Nephron progenitor cell (in vitro differentiated cells): Measurements from ENCODE around the gene USP20.
"Not testable (repeated sequence)": the region's sequence is repeated elsewhere in the genome, so short reads cannot be mapped to it uniquely, and the experiment has no call there.

Source experiments
- DNase-seq: peaks from one replicate; pipeline ENCODE4 v3.0.0; 2021
- H3K27ac Mint-ChIP-seq: 2 replicates; pipeline ENCODE4 v1.8.0; 2021; ENCODE audit warnings: mild to moderate bottlenecking, moderate library complexity, mixed read lengths
- H3K27me3 Mint-ChIP-seq: 2 replicates; pipeline ENCODE4 v1.8.0; 2021; ENCODE audit warnings: mild to moderate bottlenecking, low read depth, mixed read lengths; ENCODE audit not compliant: poor library complexity
- H3K36me3 Mint-ChIP-seq: 2 replicates; pipeline ENCODE4 v1.8.0; 2021; ENCODE audit warnings: low read depth, mixed read lengths
- H3K4me1 Mint-ChIP-seq: 2 replicates; pipeline ENCODE4 v1.8.0; 2021; ENCODE audit warnings: mixed read lengths
- H3K4me3 Mint-ChIP-seq: 2 replicates; pipeline ENCODE4 v1.8.0; 2021; ENCODE audit warnings: mild to moderate bottlenecking, moderate library complexity, mixed read lengths
- H3K9me3 Mint-ChIP-seq: 2 replicates; pipeline ENCODE4 v1.8.0; 2021; ENCODE audit warnings: mild to moderate bottlenecking, moderate library complexity, mixed read lengths
- CTCF ChIP-seq: fragments of 200-600 bp; sonication (generic); IDR thresholded peaks from 2 replicates; pipeline ENCODE4 v1.5.0; 2021; ENCODE audit warnings: antibody characterized with exemption

Gene USP20

GRCh38 chr9:129888293-129889121 lies 53.2 kb downstream of the USP20 start:
- TF ChIP-seq CTCF: no peak
- no peak overlapping the region for H3K4me3 Mint-ChIP-seq
- H3K27ac Mint-ChIP-seq: no peak overlapping the region
- no peaks in the 10 kb centered on the region for H3K9me3 Mint-ChIP-seq
- DNase-seq: no peak
- peaks cover 18% of the 10 kb centered on the region for H3K27me3 Mint-ChIP-seq
- peaks cover 29% of the 10 kb centered on the region for H3K36me3 Mint-ChIP-seq
- peaks cover 78% of the 10 kb centered on the region for H3K4me1 Mint-ChIP-seq

GRCh38 chr9:129889122-129889940 lies 54.1 kb downstream of the USP20 start:
- Mint-ChIP-seq H3K4me3 (peak overlapping the region; percentile 52), H3K4me1 (peaks cover 72% of the 10 kb centered on the region), H3K27me3 (peaks cover 18% of the 10 kb centered on the region)

GRCh38 chr9:129889941-129890717 lies 54.9 kb downstream of the USP20 start:
- DNase-seq: no peak
- TF ChIP-seq CTCF: no peak
- Mint-ChIP-seq H3K27ac (no peak overlapping the region), H3K27me3 (peaks cover 18% of the 10 kb centered on the region), H3K36me3 (peaks cover 41% of the 10 kb centered on the region), H3K4me1 (peaks cover 64% of the 10 kb centered on the region), H3K9me3 (no peaks in the 10 kb centered on the region), H3K4me3 (peak overlapping the region; percentile 52)

More at GRCh38 chr9:129889122-129889940, 54.1 kb downstream of the USP20 start:
- TF ChIP-seq CTCF: no peak
- no peak for DNase-seq
- Mint-ChIP-seq H3K36me3 (peaks cover 33% of the 10 kb centered on the region), H3K9me3 (no peaks in the 10 kb centered on the region), H3K27ac (peak overlapping the region; percentile 85)

GRCh38 chr9:129890718-129891299 lies 55.6 kb downstream of the USP20 start:
- not testable (repeated sequence) for H3K27ac Mint-ChIP-seq

GRCh38 chr9:129891569-129891968 lies 56.3 kb downstream of the USP20 start:
- no peak for DNase-seq
- Mint-ChIP-seq H3K27ac (no peak overlapping the region), H3K9me3 (no peaks in the 10 kb centered on the region), H3K4me1 (peaks cover 54% of the 10 kb centered on the region), H3K36me3 (peaks cover 55% of the 10 kb centered on the region), H3K27me3 (peaks cover 17% of the 10 kb centered on the region), H3K4me3 (peak overlapping the region; percentile 44)
- TF ChIP-seq CTCF: no peak

More at GRCh38 chr9:129890718-129891299, 55.6 kb downstream of the USP20 start:
- H3K4me3 Mint-ChIP-seq, H3K9me3 Mint-ChIP-seq, DNase-seq: not testable (repeated sequence)
- Mint-ChIP-seq H3K36me3 (peaks cover 47% of the 10 kb centered on the region), H3K4me1 (peaks cover 58% of the 10 kb centered on the region), H3K27me3 (peaks cover 18% of the 10 kb centered on the region)
